GM13977 (cell line): ENCODE results near the gene CNTNAP2.
A peak's percentile ranks its signal among the peaks of the same experiment; 100 is the strongest.
"Not testable (repeated sequence)": the region's sequence is repeated elsewhere in the genome, so short reads cannot be mapped to it uniquely, and the experiment has no call there.

Experiments used
- DNase-seq: peaks from one replicate; pipeline ENCODE4 v3.0.0; 2012; ENCODE audit warnings: low spot score
- CTCF ChIP-seq: IDR thresholded peaks from 2 replicates; pipeline ENCODE4 v1.5.1; 2012; ENCODE audit warnings: mild to moderate bottlenecking, control low read depth; ENCODE audit not compliant: insufficient read depth; ENCODE audit errors: extremely low read depth, missing control alignments
- in situ Hi-C: fragments of 300-500 bp; cut with MboI; formaldehyde crosslinking; loops from one replicate; pipeline ENCODE4 v1.12.0; 2022; ENCODE audit warnings: low sequenced_read_pairs, low pct_unique_long_range_greater_than_20kb, mixed read lengths, inconsistent platforms; ENCODE audit not compliant: unreplicated experiment

CNTNAP2 gene

GRCh38 chr7:148050492-148051158 lies 1934.0 kb downstream of the CNTNAP2 start:
- in situ Hi-C loops, result no loop called here
- no peak for TF ChIP-seq CTCF
- DNase-seq, result no peak

GRCh38 chr7:148056406-148056805 lies 1939.8 kb downstream of the CNTNAP2 start:
- TF ChIP-seq CTCF, result no peak
- DNase-seq, result no peak
- in situ Hi-C loops, result no loop called here

- no peak for TF ChIP-seq CTCF
- in situ Hi-C loops, result no loop called here
- DNase-seq, result no peak
Measured at GRCh38 chr7:148058092-148058491, 1941.5 kb downstream of the CNTNAP2 start.

GRCh38 chr7:148058753-148059152 lies 1942.2 kb downstream of the CNTNAP2 start:
- in situ Hi-C loops, result no loop called here
- no peak for DNase-seq
- TF ChIP-seq CTCF, result no peak

- DNase-seq, result peak; percentile 27
- no peak for TF ChIP-seq CTCF
- in situ Hi-C loops, result no loop called here
Measured at GRCh38 chr7:148060724-148061123, 1944.1 kb downstream of the CNTNAP2 start.

- DNase-seq, in situ Hi-C loops: not testable (repeated sequence)
Measured at GRCh38 chr7:148078111-148078510, 1961.5 kb downstream of the CNTNAP2 start.

GRCh38 chr7:148079206-148080080 lies 1962.8 kb downstream of the CNTNAP2 start:
- no peak for TF ChIP-seq CTCF
- in situ Hi-C loops, result no loop called here
- no peak for DNase-seq
